GM19324 (cell line): ENCODE measurements around the gene PCGF5.
"Not testable (repeated sequence)": the region's sequence is repeated elsewhere in the genome, so short reads cannot be mapped to it uniquely, and the experiment has no call there.

Experiments
- ATAC-seq: cut with Tn5 transposase; IDR thresholded peaks from one replicate; pipeline ENCODE4 v1.9.1; 2021; ENCODE audit warnings: mild to moderate bottlenecking, moderate library complexity; ENCODE audit not compliant: unreplicated experiment, low FRiP score

The PCGF5 gene

GRCh38 chr10:91208642-91209041 is 11.8 kb upstream of the PCGF5 start:
- ATAC-seq, result no peak

GRCh38 chr10:91210014-91210413 is 10.4 kb upstream of the PCGF5 start:
- no peak for ATAC-seq

GRCh38 chr10:91210435-91210834 is 10.0 kb upstream of the PCGF5 start:
- peak; percentile 93 for ATAC-seq

DNA sequence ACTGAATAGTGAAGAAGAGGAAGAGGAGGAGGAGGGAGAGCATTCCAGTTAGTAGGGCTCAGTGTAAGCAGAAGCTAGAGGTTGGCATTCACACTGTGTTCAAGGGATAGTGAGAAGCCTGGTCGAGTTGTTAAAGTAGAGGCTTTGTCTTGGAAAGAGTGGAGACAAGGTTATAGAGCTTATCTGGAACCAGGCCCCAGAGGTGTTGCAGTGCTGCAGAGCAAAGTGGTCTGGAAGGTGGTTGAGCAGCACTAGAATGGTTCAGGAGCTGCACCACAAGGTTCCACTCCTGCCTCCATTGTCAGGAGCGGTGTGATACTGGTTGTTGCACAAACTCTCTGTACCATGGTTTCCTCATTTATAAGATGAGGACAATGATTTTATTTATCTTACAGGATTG is 8.8 kb upstream of the PCGF5 start:
- ATAC-seq, result no peak

GRCh38 chr10:91214911-91215310 is 5.6 kb upstream of the PCGF5 start:
- ATAC-seq, result no peak

- ATAC-seq, result no peak
Measured at GRCh38 chr10:91215384-91215783, 5.1 kb upstream of the PCGF5 start.

- ATAC-seq, result no peak
Measured at GRCh38 chr10:91219371-91220193, 881 bp upstream of the PCGF5 start.

- ATAC-seq, result peak; percentile 35
Measured at GRCh38 chr10:91220954-91221675, 652 bp downstream of the PCGF5 start.

- no peak for ATAC-seq
Measured at GRCh38 chr10:91226093-91226492, 5.6 kb downstream of the PCGF5 start.

- ATAC-seq, result no peak
Measured at GRCh38 chr10:91227576-91227975, 7.1 kb downstream of the PCGF5 start.

- ATAC-seq, result no peak
Measured at GRCh38 chr10:91229683-91230082, 9.2 kb downstream of the PCGF5 start.

- no peak for ATAC-seq
Measured at GRCh38 chr10:91238191-91238590, 17.7 kb downstream of the PCGF5 start.

DNA sequence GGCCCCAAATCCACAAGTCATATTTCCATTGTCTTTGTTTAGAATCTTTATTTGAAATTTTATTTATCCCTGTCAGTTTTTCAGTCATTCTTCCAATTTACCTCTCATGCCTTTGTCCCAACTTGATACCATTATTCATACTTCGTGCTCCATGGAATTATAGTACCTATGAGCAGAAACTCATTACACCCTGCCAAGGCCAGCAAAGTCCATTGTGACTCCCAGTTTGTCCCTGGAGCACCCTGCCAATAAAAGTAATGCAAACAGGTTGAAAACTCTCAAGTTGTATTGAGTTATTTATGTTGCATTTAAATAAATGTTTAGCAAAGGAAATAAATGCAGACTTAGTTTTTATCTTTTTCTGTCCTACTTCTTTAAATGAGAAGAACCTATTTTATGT is 19.3 kb downstream of the PCGF5 start:
- ATAC-seq, result no peak

- ATAC-seq, result no peak
Measured at GRCh38 chr10:91242940-91243339, 22.5 kb downstream of the PCGF5 start.

DNA sequence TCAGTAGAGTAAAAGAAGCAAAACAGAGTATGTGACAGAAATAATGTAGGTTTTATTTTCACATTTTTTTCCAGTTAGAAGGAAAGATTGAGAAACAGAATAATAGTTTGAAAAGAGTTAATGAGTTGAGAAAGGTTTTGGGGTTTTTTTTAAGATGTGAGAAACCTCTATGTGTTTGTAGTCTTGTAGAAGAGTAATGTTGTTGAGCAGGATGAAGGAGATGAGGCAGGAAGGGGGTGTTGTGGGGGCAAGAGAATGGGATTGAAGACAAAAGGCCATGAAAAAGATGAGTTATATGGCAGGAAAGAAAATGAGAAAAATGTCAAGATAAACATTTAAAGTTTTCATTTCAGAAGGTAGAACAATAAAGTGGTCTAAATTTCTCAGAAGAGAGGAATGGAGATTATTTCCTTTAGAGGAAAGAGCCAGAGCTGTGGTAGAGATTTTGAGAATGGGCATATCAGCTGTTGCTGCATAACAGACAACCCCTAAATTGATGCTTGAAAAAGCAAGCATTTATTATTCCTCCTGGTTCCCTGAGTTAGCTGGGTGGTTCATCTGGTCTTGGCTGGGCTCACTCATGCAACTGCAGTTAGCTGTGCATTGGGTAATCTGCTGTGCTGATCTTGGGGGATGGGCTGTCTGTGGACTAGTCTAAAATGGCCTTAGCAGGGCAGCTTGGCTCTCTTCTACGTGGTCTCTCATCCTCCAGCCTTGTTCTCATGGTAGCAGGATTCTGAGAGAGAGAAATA is 27.1 kb downstream of the PCGF5 start:
- ATAC-seq, result no peak

- ATAC-seq, result no peak
Measured at GRCh38 chr10:91249700-91250099, 29.2 kb downstream of the PCGF5 start.

- no peak for ATAC-seq
Measured at GRCh38 chr10:91250341-91250740, 29.9 kb downstream of the PCGF5 start.

DNA sequence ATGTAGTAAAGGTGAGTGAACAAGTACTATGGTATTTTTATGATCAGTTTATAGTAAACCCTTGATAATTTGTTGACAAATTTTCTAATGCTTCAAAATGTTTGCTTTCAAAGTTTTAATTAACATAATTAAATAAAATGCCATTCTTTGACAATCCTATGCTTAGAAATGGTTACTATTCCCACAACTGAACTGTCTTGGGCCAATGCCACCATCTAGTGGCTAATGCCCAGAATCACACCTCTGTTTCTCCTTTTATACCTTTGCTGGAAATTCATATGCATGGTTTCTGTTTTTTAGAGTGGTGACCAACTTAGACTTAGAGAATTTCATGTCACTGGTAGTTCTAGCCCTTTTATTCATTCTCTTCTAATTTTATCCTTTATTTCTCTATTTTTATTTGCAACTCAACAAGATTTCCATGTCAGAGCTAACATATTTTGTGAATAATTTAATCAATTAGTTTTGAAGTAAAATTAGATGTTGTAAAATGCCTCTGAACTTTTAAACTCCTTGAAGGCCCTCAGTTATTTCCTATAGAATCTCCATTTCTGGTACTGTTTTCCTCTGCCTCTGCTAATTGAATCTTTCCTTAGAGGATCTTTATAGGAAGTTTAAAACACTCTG is 31.1 kb downstream of the PCGF5 start:
- no peak for ATAC-seq

GRCh38 chr10:91253300-91253699 is 32.8 kb downstream of the PCGF5 start:
- ATAC-seq, result no peak

GRCh38 chr10:91257310-91257709 is 36.8 kb downstream of the PCGF5 start:
- no peak for ATAC-seq

DNA sequence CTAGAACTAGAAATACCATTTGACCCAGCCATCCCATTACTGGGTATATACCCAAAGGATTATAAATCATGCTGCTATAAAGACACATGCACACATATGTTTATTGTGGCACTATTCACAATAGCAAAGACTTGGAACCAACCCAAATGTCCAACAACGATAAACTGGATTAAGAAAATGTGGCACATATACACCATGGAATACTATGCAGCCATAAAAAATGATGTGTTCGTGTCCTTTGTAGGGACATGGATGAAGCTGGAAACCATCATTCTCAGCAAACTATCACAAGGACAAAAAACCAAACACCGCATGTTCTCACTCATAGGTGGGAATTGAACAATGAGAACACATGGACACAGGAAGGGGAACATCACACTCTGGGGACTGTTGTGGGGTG is 40.0 kb downstream of the PCGF5 start:
- ATAC-seq, result not testable (repeated sequence)
